GM15510 (cell line): ENCODE data around the gene ACOT12.

Experiments used
- POLR2A ChIP-seq: IDR thresholded peaks from 3 replicates; pipeline ENCODE4 v1.6.1; 2011; ENCODE audit warnings: borderline replicate concordance; ENCODE audit not compliant: insufficient read length; ENCODE audit errors: extremely low read depth

ACOT12 gene

DNA sequence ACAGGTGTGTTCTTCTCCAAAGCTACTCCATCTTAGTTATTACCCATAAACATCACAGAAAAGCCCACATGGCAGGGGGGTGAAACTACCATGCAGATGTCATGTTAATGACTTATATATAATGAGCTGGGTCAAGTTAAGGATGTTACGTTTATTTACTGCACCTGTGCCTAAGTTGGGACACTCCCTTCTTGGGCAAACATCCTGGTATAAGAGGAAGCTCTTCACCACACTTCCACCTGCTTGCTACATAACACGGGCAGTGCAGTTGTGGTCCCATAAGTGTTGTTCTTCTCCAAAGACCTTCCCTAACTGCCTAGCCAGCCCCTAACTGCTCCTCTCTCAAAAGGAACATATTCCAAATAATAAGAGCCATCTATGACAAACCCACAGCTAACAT, 101.8 kb downstream of the ACOT12 start:
- TF ChIP-seq POLR2A: no peak

DNA sequence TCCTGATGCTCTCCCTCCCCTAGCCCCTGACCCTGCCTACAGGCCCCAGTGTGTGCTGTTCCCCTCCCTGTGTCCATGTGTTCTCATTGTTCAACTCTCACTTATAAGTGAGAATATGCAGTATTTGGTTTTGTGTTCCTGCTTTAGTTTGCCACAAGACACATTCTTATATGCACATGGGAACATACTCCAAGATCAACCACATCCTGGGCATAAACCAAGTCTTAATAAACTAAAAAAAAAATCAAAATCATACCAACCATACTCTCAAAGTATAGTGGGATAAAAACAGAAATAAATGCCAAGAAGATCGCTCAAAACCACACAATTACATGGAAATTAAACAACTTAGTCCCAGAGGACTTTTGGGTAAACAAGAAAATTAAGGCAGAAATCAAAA, 103.8 kb downstream of the ACOT12 start:
- TF ChIP-seq POLR2A: no peak

DNA sequence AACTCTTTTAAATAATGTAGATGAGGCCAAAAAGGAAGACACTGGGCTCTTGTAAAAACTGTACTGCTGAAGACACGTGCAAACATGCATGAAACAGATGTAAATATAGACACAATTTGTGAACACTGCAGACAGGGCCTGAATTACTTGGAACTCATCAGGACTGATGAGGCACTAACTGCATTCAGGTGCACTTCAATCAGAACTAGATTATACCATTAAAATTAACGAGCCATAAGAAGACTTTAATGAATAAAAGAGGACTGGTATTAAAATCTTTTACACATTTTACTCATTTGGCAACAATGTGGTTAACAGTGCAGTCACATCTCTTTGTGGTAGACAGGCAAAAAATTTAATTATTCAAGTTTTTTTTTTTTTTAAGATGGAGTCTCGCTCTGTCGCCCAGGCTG, 105.9 kb downstream of the ACOT12 start:
- no peak for TF ChIP-seq POLR2A

DNA sequence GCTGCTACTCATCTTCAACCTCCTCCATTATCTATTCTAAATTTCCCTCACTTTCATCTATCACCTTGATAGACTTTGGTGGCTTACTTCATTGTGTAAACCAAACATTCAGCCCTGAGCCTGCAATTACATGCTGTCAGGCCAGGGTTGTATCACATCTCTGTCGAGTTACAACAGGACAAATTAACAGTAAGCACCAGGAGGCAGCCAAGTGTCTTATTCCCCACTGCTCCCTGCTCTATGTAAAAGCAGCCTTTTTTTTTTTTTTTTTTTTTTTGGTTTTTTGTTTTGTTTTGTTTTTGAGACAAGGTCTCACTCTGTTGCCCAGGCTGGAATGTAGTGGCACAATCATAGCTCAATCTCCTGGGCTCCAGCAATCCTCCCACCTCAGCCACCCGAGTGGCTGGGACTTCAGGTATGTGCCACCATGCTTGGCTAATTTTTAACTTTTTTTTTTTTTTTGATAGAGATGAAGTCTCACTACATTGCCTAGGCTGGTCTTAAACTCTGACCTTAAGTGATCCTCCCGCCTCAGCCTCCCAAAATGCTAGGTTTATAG, 107.8 kb downstream of the ACOT12 start:
- no peak for TF ChIP-seq POLR2A

DNA sequence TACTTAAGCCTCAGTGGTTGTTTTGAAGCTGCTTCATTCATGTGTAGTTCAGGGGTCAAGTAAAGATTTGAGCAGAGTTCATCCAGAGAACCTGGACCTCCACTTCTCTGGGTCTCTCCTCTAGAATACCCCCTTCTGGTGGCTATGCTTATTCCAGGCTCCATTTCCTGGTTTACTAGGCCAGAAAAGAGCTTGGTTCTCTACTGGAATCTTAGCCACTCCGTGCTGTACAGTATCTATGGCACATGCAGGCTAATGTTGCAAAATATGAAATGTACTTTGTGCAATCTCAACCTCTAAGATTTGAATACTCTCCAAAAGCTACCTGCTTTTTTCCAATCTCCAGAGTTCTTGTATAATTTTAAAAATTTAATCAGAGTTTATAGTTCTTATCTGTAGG, 110.0 kb downstream of the ACOT12 start:
- no peak for TF ChIP-seq POLR2A
